HG02763 (cell line): ENCODE measurements around the gene SLC2A10.
"Not testable (repeated sequence)": the region's sequence is repeated elsewhere in the genome, so short reads cannot be mapped to it uniquely, and the experiment has no call there.

Source experiments
- ATAC-seq: cut with Tn5 transposase; IDR thresholded peaks from one replicate; pipeline ENCODE4 v1.9.1; 2021; ENCODE audit warnings: mild to moderate bottlenecking, moderate library complexity; ENCODE audit not compliant: unreplicated experiment

SLC2A10 gene

GRCh38 chr20:46709459-46710152 lies at the start of gene SLC2A10:
Gene SLC2A10 (plus strand): TSS chr20:46709649. CDS start chr20:46709737, 88 bp downstream.
- no peak for ATAC-seq

- no peak for ATAC-seq
Measured at GRCh38 chr20:46660487-46660886, 49.0 kb upstream of the SLC2A10 start.

GRCh38 chr20:46661659-46662058 lies 47.8 kb upstream of the SLC2A10 start:
- ATAC-seq: no peak

GRCh38 chr20:46663531-46663930 lies 45.9 kb upstream of the SLC2A10 start:
- ATAC-seq: no peak

GRCh38 chr20:46665602-46666001 lies 43.8 kb upstream of the SLC2A10 start:
- no peak for ATAC-seq

- no peak for ATAC-seq
Measured at GRCh38 chr20:46666306-46666705, 43.1 kb upstream of the SLC2A10 start.

- no peak for ATAC-seq
Measured at GRCh38 chr20:46666818-46667515, 42.5 kb upstream of the SLC2A10 start.

GRCh38 chr20:46670228-46670584 lies 39.2 kb upstream of the SLC2A10 start:
- no peak for ATAC-seq

- ATAC-seq: no peak
Measured at GRCh38 chr20:46670585-46671584, 38.6 kb upstream of the SLC2A10 start.

GRCh38 chr20:46671866-46672542 lies 37.4 kb upstream of the SLC2A10 start:
- ATAC-seq: no peak

- no peak for ATAC-seq
Measured at GRCh38 chr20:46672543-46673148, 36.8 kb upstream of the SLC2A10 start.

- no peak for ATAC-seq
Measured at GRCh38 chr20:46673394-46674252, 35.8 kb upstream of the SLC2A10 start.

- ATAC-seq: no peak
Measured at GRCh38 chr20:46674253-46675083, 35.0 kb upstream of the SLC2A10 start.

- not testable (repeated sequence) for ATAC-seq
Measured at GRCh38 chr20:46676649-46677316, 32.7 kb upstream of the SLC2A10 start.

GRCh38 chr20:46677608-46678007 lies 31.8 kb upstream of the SLC2A10 start:
- no peak for ATAC-seq

GRCh38 chr20:46678516-46678915 lies 30.9 kb upstream of the SLC2A10 start:
- no peak for ATAC-seq

GRCh38 chr20:46680684-46681031 lies 28.8 kb upstream of the SLC2A10 start:
- ATAC-seq: no peak
